Astrocyte (in vitro differentiated cells and primary cell): ENCODE measurements around the gene MAG. TPM values are rescaled to one million over a fixed set of nuclear protein-coding genes. Genes with fewer than 3 reads are reported as not detected.

Source experiments
- DNase-seq: peaks from one replicate; pipeline ENCODE4 v3.0.0-alpha.2; 2010; ENCODE audit warnings: low read depth
- FAIRE-seq: peaks from 2 replicates; lab custom pipeline; 2011; peaks lifted over from hg19 to GRCh38; lab: Jason Lieb, UNC
- H2AFZ ChIP-seq: 2 replicates; pipeline ENCODE4 v1.6.0; 2012; ENCODE audit warnings: low read depth, low read length, inconsistent platforms
- H3K27ac ChIP-seq: 2 replicates; pipeline ENCODE4 v1.5.1; 2011; ENCODE audit warnings: low read depth, low read length, inconsistent platforms
- H3K27me3 ChIP-seq: 2 replicates; pipeline ENCODE4 v1.6.0; 2011; ENCODE audit warnings: low read length, inconsistent platforms; ENCODE audit not compliant: insufficient read depth
- H3K36me3 ChIP-seq: 2 replicates; pipeline ENCODE4 v1.5.1; 2011; ENCODE audit warnings: low read length, inconsistent platforms; ENCODE audit not compliant: insufficient read depth
- H3K4me1 ChIP-seq: 2 replicates; pipeline ENCODE4 v1.5.1; 2011; ENCODE audit warnings: low read length, inconsistent platforms; ENCODE audit not compliant: insufficient read depth
- H3K4me2 ChIP-seq: 2 replicates; pipeline ENCODE4 v1.6.0; 2012; ENCODE audit warnings: low read length, inconsistent platforms
- H3K4me3 ChIP-seq: 2 replicates; pipeline ENCODE4 v1.5.1; 2011; ENCODE audit warnings: low read depth, mild to moderate bottlenecking, low read length, inconsistent platforms; ENCODE audit not compliant: insufficient read depth
- H3K79me2 ChIP-seq: 2 replicates; pipeline ENCODE4 v1.6.0; 2012; ENCODE audit warnings: mild to moderate bottlenecking, low read length, inconsistent platforms; ENCODE audit not compliant: insufficient read depth
- H3K9ac ChIP-seq: 2 replicates; pipeline ENCODE4 v1.6.0; 2012; ENCODE audit warnings: mild to moderate bottlenecking, low read length, inconsistent platforms
- H3K9me3 ChIP-seq: 2 replicates; pipeline ENCODE4 v1.5.1; 2012; ENCODE audit warnings: low read depth, mild to moderate bottlenecking, low read length, inconsistent platforms; ENCODE audit not compliant: insufficient read depth
- H4K20me1 ChIP-seq: 2 replicates; pipeline ENCODE4 v1.6.0; 2012; ENCODE audit warnings: low read length, inconsistent platforms; ENCODE audit not compliant: insufficient read depth
- H3K27ac Mint-ChIP-seq: one replicate; pipeline ENCODE4 v1.8.0; 2021; ENCODE audit warnings: mild to moderate bottlenecking, mixed read lengths; ENCODE audit not compliant: unreplicated experiment
- H3K27me3 Mint-ChIP-seq: one replicate; pipeline ENCODE4 v1.8.0; 2021; ENCODE audit warnings: low read depth, mixed read lengths; ENCODE audit not compliant: unreplicated experiment
- H3K36me3 Mint-ChIP-seq: one replicate; pipeline ENCODE4 v1.8.0; 2021; ENCODE audit warnings: low read depth, mixed read lengths; ENCODE audit not compliant: unreplicated experiment
- H3K4me1 Mint-ChIP-seq: one replicate; pipeline ENCODE4 v1.8.0; 2021; ENCODE audit warnings: low read depth, mixed read lengths; ENCODE audit not compliant: unreplicated experiment
- H3K4me3 Mint-ChIP-seq: one replicate; pipeline ENCODE4 v1.8.0; 2021; ENCODE audit warnings: mild to moderate bottlenecking, moderate library complexity, mixed read lengths; ENCODE audit not compliant: unreplicated experiment
- H3K9me3 Mint-ChIP-seq: one replicate; pipeline ENCODE4 v1.8.0; 2021; ENCODE audit warnings: mild to moderate bottlenecking, mixed read lengths; ENCODE audit not compliant: unreplicated experiment
- CTCF ChIP-seq: IDR thresholded peaks from 2 replicates; pipeline ENCODE4 v1.5.1; 2011; ENCODE audit warnings: low read depth, mild to moderate bottlenecking, inconsistent platforms, low read length, moderate library complexity; ENCODE audit not compliant: insufficient read depth
- EZH2 ChIP-seq: IDR thresholded peaks from 2 replicates; pipeline ENCODE4 v1.6.1; 2012; ENCODE audit warnings: mild to moderate bottlenecking, low read length, inconsistent platforms; ENCODE audit not compliant: insufficient read depth
- total RNA-seq: library from RNA; stranded (reverse); gene quantifications from 2 replicates; pipeline ENCODE4 v1.2.1, GENCODE V29; 2021

Gene MAG
- total RNA-seq, 1 donor from 2014 or later: not detected

DNA sequence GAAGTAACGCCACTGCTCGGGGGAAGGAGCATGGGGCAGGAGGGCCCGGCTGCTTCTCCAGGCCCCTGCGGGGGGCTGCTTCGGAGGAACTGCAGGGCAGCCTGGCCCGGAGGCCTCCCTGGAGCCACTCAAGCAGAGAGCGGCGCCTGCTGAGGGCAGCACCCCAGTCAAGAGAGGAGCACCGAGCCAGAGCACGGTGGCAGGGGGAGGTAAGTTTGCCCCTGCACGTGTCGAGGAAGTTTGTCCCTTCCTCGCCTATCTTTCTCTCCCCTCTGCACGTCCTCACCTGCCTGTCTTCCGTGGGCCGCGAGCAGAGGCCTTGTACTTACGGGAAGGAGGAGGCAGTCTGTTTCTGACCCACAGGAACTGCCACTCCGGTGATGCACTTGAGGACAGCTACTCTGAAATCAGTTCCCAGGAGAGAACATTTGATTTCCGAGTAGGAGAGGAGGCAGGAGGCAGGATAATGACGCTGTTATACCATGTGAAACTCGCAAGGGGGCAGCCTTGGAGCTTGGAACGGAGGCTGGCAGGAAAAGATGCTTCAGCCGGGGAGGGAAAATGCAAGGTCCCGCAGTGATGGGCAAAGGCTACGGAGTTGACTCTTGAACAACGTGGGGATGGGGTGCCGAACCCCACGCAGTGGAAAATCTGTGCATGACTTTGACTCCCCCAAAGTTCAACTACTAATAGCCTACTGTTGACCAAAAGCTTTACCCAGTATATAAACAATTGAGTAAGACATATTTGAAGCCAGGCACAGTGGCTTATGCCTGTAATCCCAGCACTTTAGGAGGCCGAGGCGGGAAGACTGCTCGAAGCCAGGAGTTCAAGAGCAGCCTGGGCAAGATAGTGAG is 60.7 kb downstream of the MAG start:
- no peaks in the 10 kb centered on the region for H3K4me1 Mint-ChIP-seq
- no peaks in the 10 kb centered on the region for H3K36me3 ChIP-seq

DNA sequence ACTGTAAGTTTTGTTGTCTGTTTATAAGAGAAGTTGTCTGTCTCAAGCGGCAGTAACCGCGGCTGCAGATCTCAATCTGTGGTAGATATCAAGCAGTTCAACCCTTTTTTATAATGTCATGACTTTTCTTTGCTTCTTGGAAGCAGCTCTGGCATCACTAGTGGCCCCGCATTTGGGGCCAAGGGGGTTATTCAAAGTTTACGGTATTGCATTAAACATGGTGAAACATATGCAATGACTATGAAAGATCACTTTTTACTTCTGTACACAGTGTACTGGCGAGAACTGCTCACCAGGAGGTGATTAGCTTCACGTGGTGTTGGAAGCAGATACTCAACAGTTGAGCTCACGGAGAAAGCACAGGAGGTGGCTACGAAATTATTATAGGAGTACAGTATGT is 61.7 kb downstream of the MAG start:
- Mint-ChIP-seq H3K36me3 (no peaks in the 10 kb centered on the region), H3K4me1 (no peaks in the 10 kb centered on the region), H3K9me3 (no peaks in the 10 kb centered on the region), H3K27me3 (peaks cover 34% of the 10 kb centered on the region), H3K4me3 (no peak overlapping the region), H3K27ac (no peak overlapping the region)
- no peak for TF ChIP-seq CTCF
- no peak for TF ChIP-seq EZH2
- Histone ChIP-seq H3K4me2 (no peak overlapping the region), H3K27ac (no peak overlapping the region), H3K4me1 (no peaks in the 10 kb centered on the region), H2AFZ (no peak overlapping the region), H3K4me3 (no peak overlapping the region), H3K27me3 (peaks cover 3% of the 10 kb centered on the region), H4K20me1 (no peaks in the 10 kb centered on the region), H3K9ac (no peak overlapping the region), H3K9me3 (no peaks in the 10 kb centered on the region), H3K79me2 (no peaks in the 10 kb centered on the region), H3K36me3 (no peaks in the 10 kb centered on the region)
- FAIRE-seq (no peak), DNase-seq (no peak)

More for the DNA sequence above, 60.7 kb downstream of the MAG start:
- no peaks in the 10 kb centered on the region for H3K4me1 ChIP-seq
- H3K9me3 ChIP-seq: no peaks in the 10 kb centered on the region
- H4K20me1 ChIP-seq: no peaks in the 10 kb centered on the region
- Mint-ChIP-seq H3K4me3 (no peak overlapping the region), H3K27ac (no peak overlapping the region), H3K9me3 (no peaks in the 10 kb centered on the region), H3K36me3 (no peaks in the 10 kb centered on the region), H3K27me3 (peaks cover 32% of the 10 kb centered on the region)
- H2AFZ ChIP-seq: peak overlapping the region; percentile 56
- no peak overlapping the region for H3K4me2 ChIP-seq
- H3K4me3 ChIP-seq: no peak overlapping the region
- H3K9ac ChIP-seq: no peak overlapping the region
- H3K79me2 ChIP-seq: no peaks in the 10 kb centered on the region
- H3K27me3 ChIP-seq: peaks cover 3% of the 10 kb centered on the region
- peak; percentile 32 for DNase-seq
- FAIRE-seq: peak; percentile 41
- H3K27ac ChIP-seq: no peak overlapping the region
- TF ChIP-seq EZH2 (no peak), CTCF (peak; percentile 68)

DNA sequence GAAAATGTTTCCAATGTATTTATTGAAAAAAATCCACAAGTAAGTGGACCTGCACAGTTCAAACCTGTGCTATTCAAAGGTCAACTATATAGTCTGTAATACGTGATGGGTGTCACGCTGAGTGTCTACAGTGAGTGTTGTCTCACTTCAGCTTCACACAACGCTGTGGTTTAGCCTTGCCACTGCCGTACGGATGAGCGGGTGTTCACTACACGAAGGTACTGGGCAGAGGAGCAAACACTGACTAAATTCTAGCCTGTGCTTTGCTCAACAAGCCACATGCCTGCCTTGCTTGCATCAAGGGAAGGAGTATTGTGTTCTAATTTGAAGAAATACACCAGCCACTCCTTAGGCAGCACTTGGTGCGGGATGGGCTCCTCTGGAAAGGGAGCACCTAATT is 62.9 kb downstream of the MAG start:
- Mint-ChIP-seq H3K4me1 (no peaks in the 10 kb centered on the region), H3K9me3 (no peaks in the 10 kb centered on the region), H3K27me3 (peaks cover 23% of the 10 kb centered on the region), H3K36me3 (no peaks in the 10 kb centered on the region), H3K4me3 (no peak overlapping the region), H3K27ac (no peak overlapping the region)
- Histone ChIP-seq H3K27ac (no peak overlapping the region), H3K9ac (no peak overlapping the region), H3K4me3 (no peak overlapping the region), H2AFZ (no peak overlapping the region), H3K36me3 (no peaks in the 10 kb centered on the region), H3K9me3 (no peaks in the 10 kb centered on the region), H3K79me2 (no peaks in the 10 kb centered on the region), H3K27me3 (no peaks in the 10 kb centered on the region), H3K4me1 (no peaks in the 10 kb centered on the region), H4K20me1 (no peaks in the 10 kb centered on the region), H3K4me2 (no peak overlapping the region)
- FAIRE-seq (no peak), DNase-seq (no peak)
- TF ChIP-seq CTCF (no peak), EZH2 (no peak)
